ENCODE results near the gene ZNF689.

The ZNF689 gene

DNA sequence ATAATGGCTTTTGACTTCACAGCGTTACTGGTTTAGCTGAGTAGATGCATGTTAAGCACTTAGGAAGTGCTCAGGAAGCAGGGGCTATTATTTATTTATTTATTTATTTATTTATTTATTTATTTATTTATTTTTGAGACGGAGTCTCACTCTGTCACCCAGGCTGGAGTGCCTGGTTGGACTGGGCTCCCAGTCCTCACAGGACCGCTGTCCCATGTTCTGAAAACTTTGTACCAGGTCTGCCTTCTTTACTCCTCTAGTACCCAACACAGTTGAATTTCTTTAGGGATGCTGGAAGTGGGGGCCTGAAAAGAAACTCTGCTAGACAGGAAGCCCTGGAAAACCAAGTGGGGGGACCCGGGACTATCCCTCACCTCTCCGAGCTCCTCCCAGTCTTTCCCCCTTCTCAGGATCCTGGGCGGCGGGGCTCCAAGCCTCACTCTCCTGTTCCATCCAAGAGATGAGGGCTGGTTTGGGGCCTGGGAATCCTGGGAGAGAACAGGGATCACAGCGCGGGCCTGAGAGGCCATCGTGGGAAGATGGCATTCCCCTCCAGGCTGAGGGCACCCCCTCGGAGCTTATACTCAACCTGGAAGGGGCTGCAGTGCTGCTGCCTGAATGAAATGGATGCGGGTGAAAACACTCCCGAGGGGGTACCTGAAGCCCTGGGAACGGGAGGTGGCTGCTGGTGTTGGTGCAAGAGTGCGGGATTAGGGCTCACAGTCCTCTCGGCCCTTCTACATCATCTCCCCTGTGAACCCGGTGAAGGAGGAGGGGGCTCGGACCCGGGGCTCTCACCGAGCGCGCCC is 39.3 kb downstream of the ZNF689 start:
- Histone ChIP-seq H3K36me3 (ENCODE audit: control insufficient read depth, insufficient read depth, low read length) (no peaks in the 10 kb centered on the region), H3K27me3 (ENCODE audit: control insufficient read depth, insufficient read depth, low read length) (no peaks in the 10 kb centered on the region), H3K9ac (ENCODE audit: low read depth, low read length) (peak overlapping the region; percentile 75), H3K4me3 (ENCODE audit: low read depth, low read length) (peak overlapping the region; percentile 78), H3K4me1 (ENCODE audit: control insufficient read depth, insufficient read depth, low read length) (peaks cover 10% of the 10 kb centered on the region), H3K27ac (ENCODE audit: low read depth, low read length) (peak overlapping the region; percentile 93), H3K9me3 (ENCODE audit: control insufficient read depth, insufficient read depth, low read length) (no peaks in the 10 kb centered on the region)

DNA sequence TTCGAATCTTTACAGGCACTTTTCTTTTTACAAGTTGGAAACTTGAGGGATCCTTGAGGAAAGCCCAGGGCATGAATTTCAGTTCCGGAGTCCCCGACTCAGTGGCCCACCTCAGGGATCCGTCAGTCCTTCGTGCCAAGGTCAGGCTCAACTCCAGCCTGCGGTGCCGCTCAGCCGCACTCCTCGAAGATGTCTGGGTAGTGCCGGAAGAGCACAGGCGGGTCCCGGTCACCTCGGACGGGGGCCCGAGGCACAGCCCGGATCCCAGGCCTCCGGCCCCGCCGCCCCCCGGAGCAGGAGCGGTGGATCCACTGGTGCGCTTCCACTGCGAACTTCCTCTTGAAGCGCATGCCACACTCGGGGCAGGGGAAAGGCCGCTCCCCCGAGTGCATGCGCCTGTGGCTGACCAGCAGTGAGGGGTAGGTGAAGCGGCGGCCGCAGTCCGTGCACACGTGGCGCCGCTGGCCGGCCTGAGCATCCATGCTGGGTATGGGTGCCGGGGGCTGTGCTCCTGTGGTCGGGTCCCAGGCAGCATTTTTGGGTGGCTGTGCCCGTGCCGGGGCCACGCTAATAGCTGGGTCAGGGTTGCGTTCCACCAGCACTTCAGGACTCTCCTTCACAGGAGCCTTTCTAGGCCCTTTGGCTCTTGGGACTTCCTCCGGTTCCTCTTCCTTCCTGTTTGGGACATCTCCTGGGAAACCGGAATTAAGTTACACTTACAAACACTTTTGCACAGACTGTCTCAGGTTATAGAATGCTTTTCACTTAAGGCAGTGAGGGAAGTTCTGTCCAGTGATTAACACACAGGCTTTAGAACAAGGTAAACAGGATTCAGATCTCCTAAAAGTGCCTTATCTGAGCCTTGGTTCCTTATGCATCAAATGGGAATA is 40.2 kb downstream of the ZNF689 start:
- no peaks in the 10 kb centered on the region for H3K36me3 ChIP-seq (ENCODE audit: control insufficient read depth, insufficient read depth, low read length)
- H3K27me3 ChIP-seq (ENCODE audit: control insufficient read depth, insufficient read depth, low read length), result no peaks in the 10 kb centered on the region
- H3K4me1 ChIP-seq (ENCODE audit: control insufficient read depth, insufficient read depth, low read length), result peaks cover 10% of the 10 kb centered on the region
- no peak overlapping the region for H3K9ac ChIP-seq (ENCODE audit: low read depth, low read length)
- no peaks in the 10 kb centered on the region for H3K9me3 ChIP-seq (ENCODE audit: control insufficient read depth, insufficient read depth, low read length)
- H3K4me3 ChIP-seq (ENCODE audit: low read depth, low read length), result no peak overlapping the region
- no peak overlapping the region for H3K27ac ChIP-seq (ENCODE audit: low read depth, low read length)

DNA sequence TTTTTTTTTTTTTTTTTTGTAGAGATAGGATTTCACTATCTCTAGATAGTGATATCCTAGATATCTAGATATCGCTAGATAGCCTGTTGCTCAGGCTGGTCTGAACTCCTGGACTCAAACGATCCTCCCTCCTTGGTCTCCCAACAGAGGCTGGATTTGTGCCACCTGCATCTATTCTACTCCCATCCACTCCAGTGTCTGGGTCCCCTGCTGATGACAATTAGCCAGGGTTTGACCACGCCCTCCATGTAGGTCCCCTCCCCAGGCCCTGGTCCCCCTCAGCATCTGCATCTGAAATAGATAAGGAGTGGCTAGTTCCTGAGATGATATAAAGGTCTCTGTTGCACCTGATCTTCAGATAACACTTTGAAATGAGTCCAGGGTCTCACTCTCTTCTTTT is 40.9 kb downstream of the ZNF689 start:
- no peak overlapping the region for H3K4me3 ChIP-seq (ENCODE audit: low read depth, low read length)
- H3K9me3 ChIP-seq (ENCODE audit: control insufficient read depth, insufficient read depth, low read length), result no peaks in the 10 kb centered on the region
- no peak overlapping the region for H3K27ac ChIP-seq (ENCODE audit: low read depth, low read length)
- H3K27me3 ChIP-seq (ENCODE audit: control insufficient read depth, insufficient read depth, low read length), result no peaks in the 10 kb centered on the region
- no peak overlapping the region for H3K9ac ChIP-seq (ENCODE audit: low read depth, low read length)
- peaks cover 10% of the 10 kb centered on the region for H3K4me1 ChIP-seq (ENCODE audit: control insufficient read depth, insufficient read depth, low read length)
- no peaks in the 10 kb centered on the region for H3K36me3 ChIP-seq (ENCODE audit: control insufficient read depth, insufficient read depth, low read length)

DNA sequence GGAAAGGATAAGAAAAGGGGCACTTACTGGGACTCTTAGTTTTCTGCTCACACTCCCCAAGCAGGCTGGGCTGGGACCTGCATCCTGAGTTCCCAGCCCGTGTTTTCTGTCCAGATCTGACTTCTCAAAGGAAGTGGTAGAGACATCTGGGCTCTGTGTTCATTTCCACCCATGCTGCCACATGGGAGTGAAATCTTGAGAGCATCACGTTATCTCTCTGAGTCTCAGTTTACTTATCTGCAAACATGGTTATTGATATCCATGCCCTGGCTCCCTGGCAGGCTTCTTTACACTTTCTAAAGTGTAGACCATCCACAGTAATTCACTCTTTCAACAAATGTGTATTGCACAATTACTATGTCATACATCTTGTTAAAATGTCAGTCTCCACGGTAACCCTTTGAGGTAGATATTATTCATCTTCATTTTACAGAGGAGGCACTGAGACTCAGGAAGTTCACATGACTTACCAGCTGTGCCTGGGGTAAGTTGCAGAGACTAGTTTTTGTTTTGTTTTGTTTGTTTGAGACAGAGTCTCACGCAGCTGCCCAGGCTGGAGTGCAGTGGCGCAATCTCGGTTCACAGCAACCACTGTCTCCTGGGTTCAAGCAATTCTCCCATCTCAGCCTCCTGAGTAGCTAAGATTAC is 42.1 kb downstream of the ZNF689 start:
- no peaks in the 10 kb centered on the region for H3K36me3 ChIP-seq (ENCODE audit: control insufficient read depth, insufficient read depth, low read length)
- H3K9me3 ChIP-seq (ENCODE audit: control insufficient read depth, insufficient read depth, low read length), result no peaks in the 10 kb centered on the region
- no peak overlapping the region for H3K9ac ChIP-seq (ENCODE audit: low read depth, low read length)
- no peak overlapping the region for H3K4me3 ChIP-seq (ENCODE audit: low read depth, low read length)
- H3K27me3 ChIP-seq (ENCODE audit: control insufficient read depth, insufficient read depth, low read length), result no peaks in the 10 kb centered on the region
- peaks cover 10% of the 10 kb centered on the region for H3K4me1 ChIP-seq (ENCODE audit: control insufficient read depth, insufficient read depth, low read length)
- no peak overlapping the region for H3K27ac ChIP-seq (ENCODE audit: low read depth, low read length)

DNA sequence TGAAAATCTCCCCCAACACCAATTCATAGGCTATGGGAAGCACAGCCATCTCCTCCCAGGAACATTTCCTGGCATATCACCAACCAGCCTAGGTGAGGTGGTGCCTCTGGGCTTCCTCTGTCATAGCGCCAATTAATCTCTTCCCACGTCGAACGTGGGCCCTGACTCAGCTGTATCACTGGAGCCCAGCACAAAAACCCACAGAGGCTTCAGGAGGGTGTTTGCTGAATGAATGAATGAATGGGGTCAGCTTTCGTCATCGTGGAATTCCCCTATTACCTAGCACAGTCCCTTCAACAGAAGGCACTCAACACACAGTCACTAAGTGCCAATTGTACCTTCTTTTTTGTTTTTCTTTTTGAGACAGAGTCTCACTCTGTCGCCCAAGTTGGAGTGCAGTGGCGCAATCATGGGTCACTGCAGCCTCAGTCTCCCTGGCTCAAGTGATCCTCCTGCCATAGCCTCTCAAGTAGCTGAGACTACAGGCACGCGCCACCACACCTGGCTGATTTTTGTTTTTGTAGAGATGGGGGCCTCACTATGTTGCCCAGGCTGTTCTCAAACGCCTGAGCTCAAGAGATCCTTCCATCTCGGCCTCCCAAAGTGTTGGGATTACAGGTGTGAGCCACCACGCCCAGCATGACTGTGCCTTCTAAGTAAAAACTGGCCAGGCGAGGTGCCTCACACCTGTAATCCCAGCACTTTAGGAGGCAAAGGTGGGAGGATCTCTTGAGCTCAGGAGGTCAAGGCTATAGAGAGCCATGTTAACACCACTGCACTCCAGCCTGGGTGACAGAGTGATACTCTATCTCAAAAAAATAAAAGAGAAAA is 42.8 kb downstream of the ZNF689 start:
- Histone ChIP-seq H3K27ac (ENCODE audit: low read depth, low read length) (no peak overlapping the region), H3K9me3 (ENCODE audit: control insufficient read depth, insufficient read depth, low read length) (no peaks in the 10 kb centered on the region), H3K9ac (ENCODE audit: low read depth, low read length) (no peak overlapping the region), H3K36me3 (ENCODE audit: control insufficient read depth, insufficient read depth, low read length) (no peaks in the 10 kb centered on the region), H3K4me1 (ENCODE audit: control insufficient read depth, insufficient read depth, low read length) (peaks cover 10% of the 10 kb centered on the region), H3K27me3 (ENCODE audit: control insufficient read depth, insufficient read depth, low read length) (no peaks in the 10 kb centered on the region), H3K4me3 (ENCODE audit: low read depth, low read length) (no peak overlapping the region)

DNA sequence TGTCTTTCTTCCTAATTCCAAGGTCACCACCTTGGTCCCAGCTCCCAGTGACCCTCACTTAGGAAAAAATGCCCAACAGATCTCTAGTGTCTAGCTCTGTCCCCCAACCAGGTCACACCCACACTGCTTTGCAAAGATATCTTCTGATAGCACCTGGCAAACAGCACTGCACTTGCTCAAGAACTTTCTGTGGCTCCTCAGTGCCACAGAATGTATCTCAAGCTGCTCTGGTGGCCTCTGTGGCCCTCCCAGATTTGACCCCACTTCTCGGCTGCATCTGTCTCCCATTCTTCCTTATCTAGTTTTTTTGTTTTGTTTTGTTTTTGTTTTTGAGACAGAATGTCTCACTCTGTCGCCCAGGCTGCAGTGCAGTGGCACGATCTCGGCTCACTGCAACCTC is 43.7 kb downstream of the ZNF689 start:
- Histone ChIP-seq H3K36me3 (ENCODE audit: control insufficient read depth, insufficient read depth, low read length) (no peaks in the 10 kb centered on the region), H3K4me3 (ENCODE audit: low read depth, low read length) (no peak overlapping the region), H3K27me3 (ENCODE audit: control insufficient read depth, insufficient read depth, low read length) (no peaks in the 10 kb centered on the region), H3K9me3 (ENCODE audit: control insufficient read depth, insufficient read depth, low read length) (no peaks in the 10 kb centered on the region), H3K27ac (ENCODE audit: low read depth, low read length) (no peak overlapping the region), H3K9ac (ENCODE audit: low read depth, low read length) (no peak overlapping the region), H3K4me1 (ENCODE audit: control insufficient read depth, insufficient read depth, low read length) (peaks cover 10% of the 10 kb centered on the region)

DNA sequence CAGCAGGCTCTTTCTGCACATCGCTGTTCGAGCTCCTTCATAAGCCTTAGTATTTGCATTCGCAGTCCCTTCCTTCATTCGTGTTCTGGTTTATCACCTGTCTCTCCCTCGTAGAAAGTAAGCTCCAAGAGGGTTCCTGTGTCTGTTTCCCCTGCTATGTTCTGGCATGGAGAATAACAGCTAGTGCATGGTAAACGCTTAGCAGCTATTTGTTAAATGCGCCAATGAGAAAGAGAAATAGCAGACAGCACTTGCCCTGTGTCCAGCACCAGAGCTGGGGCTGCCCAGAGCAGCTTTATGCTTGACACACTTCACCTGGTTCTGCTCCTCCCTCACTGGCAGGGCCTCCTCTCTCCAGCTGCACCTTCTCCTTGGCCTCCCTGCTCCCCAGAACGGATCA is 44.2 kb downstream of the ZNF689 start:
- Histone ChIP-seq H3K4me3 (ENCODE audit: low read depth, low read length) (no peak overlapping the region), H3K9ac (ENCODE audit: low read depth, low read length) (no peak overlapping the region), H3K27ac (ENCODE audit: low read depth, low read length) (no peak overlapping the region), H3K36me3 (ENCODE audit: control insufficient read depth, insufficient read depth, low read length) (no peaks in the 10 kb centered on the region), H3K9me3 (ENCODE audit: control insufficient read depth, insufficient read depth, low read length) (no peaks in the 10 kb centered on the region), H3K4me1 (ENCODE audit: control insufficient read depth, insufficient read depth, low read length) (peaks cover 8% of the 10 kb centered on the region), H3K27me3 (ENCODE audit: control insufficient read depth, insufficient read depth, low read length) (no peaks in the 10 kb centered on the region)

- no peaks in the 10 kb centered on the region for H3K9me3 ChIP-seq (ENCODE audit: control insufficient read depth, insufficient read depth, low read length)
- no peaks in the 10 kb centered on the region for H3K27me3 ChIP-seq (ENCODE audit: control insufficient read depth, insufficient read depth, low read length)
- H3K27ac ChIP-seq (ENCODE audit: low read depth, low read length), result no peak overlapping the region
- H3K36me3 ChIP-seq (ENCODE audit: control insufficient read depth, insufficient read depth, low read length), result no peaks in the 10 kb centered on the region
- H3K4me1 ChIP-seq (ENCODE audit: control insufficient read depth, insufficient read depth, low read length), result peaks cover 5% of the 10 kb centered on the region
- H3K9ac ChIP-seq (ENCODE audit: low read depth, low read length), result no peak overlapping the region
- no peak overlapping the region for H3K4me3 ChIP-seq (ENCODE audit: low read depth, low read length)
These were observed 44.7 kb downstream of the ZNF689 start for GRCh38 chr16:30565526-30565925.

GRCh38 chr16:30562021-30562420 is 48.2 kb downstream of the ZNF689 start:
- Histone ChIP-seq H3K27me3 (ENCODE audit: control insufficient read depth, insufficient read depth, low read length) (no peaks in the 10 kb centered on the region), H3K27ac (ENCODE audit: low read depth, low read length) (no peak overlapping the region), H3K9ac (ENCODE audit: low read depth, low read length) (no peak overlapping the region), H3K36me3 (ENCODE audit: control insufficient read depth, insufficient read depth, low read length) (no peaks in the 10 kb centered on the region), H3K9me3 (ENCODE audit: control insufficient read depth, insufficient read depth, low read length) (no peaks in the 10 kb centered on the region), H3K4me3 (ENCODE audit: low read depth, low read length) (no peak overlapping the region), H3K4me1 (ENCODE audit: control insufficient read depth, insufficient read depth, low read length) (peaks cover 4% of the 10 kb centered on the region; the same call in 1 of the 2 replicates)

DNA sequence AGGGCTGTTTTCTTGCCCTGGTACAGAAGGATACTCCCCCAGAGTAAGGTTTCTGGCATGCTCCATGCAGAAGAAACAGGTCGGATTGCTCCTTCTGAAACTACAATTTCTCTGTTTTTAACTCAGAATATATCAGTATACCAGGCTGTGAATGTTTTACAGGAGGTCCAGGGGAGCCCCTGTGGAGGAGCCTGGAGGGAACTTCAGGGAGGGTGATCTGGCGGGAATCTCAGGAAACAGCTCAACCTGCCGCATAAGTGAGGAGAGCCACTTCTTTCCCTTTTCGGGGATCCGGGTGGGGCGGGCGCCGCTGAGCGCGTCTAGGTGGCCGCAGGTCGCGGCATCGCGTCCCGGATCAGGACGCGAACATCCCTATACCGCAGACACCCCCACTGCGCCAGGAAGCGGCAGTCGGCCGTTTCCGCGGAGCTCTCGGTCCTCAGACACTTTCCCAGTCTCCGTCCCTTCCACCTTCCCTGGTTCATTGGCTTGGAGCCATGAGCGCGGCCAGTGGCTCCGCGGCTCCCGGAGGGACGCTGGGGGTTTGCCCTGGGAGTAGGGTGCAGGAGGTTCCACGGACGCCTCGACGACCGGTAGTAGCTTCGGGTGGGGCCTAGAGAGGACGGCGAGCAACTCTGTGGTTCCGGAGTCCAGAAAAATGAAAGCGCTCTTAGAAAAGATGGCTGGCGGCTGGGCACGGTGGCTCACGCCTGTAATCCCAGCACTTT is 48.9 kb downstream of the ZNF689 start:
- Histone ChIP-seq H3K9ac (ENCODE audit: low read depth, low read length) (no peak overlapping the region), H3K4me3 (ENCODE audit: low read depth, low read length) (peak overlapping the region; percentile 14), H3K27ac (ENCODE audit: low read depth, low read length) (no peak overlapping the region), H3K36me3 (ENCODE audit: control insufficient read depth, insufficient read depth, low read length) (0 out of 2 replicates have a peak, but pooled peaks cover under 1% of the 10 kb centered on the region), H3K9me3 (ENCODE audit: control insufficient read depth, insufficient read depth, low read length) (no peaks in the 10 kb centered on the region), H3K4me1 (ENCODE audit: control insufficient read depth, insufficient read depth, low read length) (peaks cover 4% of the 10 kb centered on the region; the same call in 1 of the 2 replicates), H3K27me3 (ENCODE audit: control insufficient read depth, insufficient read depth, low read length) (no peaks in the 10 kb centered on the region)

All from HUES48 (cell line).